ENCODE results near the gene CNGB1. TPM values are rescaled to one million over a fixed set of nuclear protein-coding genes. Genes with fewer than 3 reads are reported as not detected.
A peak's percentile ranks its signal among the peaks of the same experiment; 100 is the strongest.

Gene CNGB1
- total RNA-seq, 1 experiment from 2014 or later = not detected

DNA sequence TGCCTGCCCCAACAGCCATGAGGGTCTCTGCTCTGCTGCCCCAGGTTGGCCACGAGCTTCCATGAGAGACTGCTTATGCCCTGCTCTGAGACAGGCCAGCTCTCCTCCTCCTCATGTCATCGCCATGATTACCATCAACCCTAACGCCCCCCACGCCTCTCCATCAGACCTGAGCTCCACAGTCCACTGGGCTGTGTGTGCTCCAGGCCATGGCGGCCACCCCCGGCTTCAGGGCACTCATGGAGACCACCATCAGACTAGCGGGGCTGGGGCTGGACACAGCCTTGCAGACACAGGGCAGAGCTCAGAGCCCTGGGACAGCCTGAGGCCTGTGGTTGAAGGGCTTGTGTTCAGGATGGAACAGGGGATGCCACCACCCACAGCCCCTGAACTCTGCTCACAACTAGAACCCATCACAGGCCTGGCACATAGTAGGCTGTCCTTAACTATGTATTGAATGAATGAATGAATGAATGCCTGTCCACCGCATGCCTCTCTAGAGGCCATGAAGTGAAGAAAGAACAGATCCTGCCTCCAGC lies 14.6 kb downstream of the CNGB1 start:
- DNase-seq (ENCODE audit: low read depth, low spot score) (no peak), ATAC-seq (no peak)
- no peak overlapping the region for H3K4me3 ChIP-seq (replicated peaks in 1 of 2; ENCODE audit: low read depth in 1 of 2, low read length in 2 of 2)
- intact Hi-C loops (cut with micrococcal nuclease) = no loop called here
- no peaks in the 10 kb centered on the region for H3K79me2 ChIP-seq (ENCODE audit: insufficient read depth, low read length)
- H3K9ac ChIP-seq (ENCODE audit: low read length) = no peak overlapping the region
- H3K9me2 ChIP-seq (ENCODE audit: insufficient read depth) = no peaks in the 10 kb centered on the region
- ChIA-PET RAD21 (ENCODE audit: low non-redundant PET in 1 of 2, low total read pairs in 2 of 2, uncharacterized antibody in 2 of 2, unreplicated experiment in 2 of 2) (no interaction called here), POLR2A (no interaction called here), CTCF (interaction anchor here (1.5 kb wide), 1 partner anchor 17 kb away, joined by 6 read pairs; no protein-coding TSS in a partner anchor)
- no TSS peak for BruUV-seq (replicated peaks)
- no peaks in the 10 kb centered on the region for H3K27me3 ChIP-seq (ENCODE audit: insufficient read depth, low read length)
- H3K36me3 ChIP-seq (ENCODE audit: control insufficient read depth in 1 of 2, insufficient read depth in 2 of 2, low read length in 2 of 2) = no peaks in the 10 kb centered on the region
- no peak overlapping the region for H3K4me2 ChIP-seq (ENCODE audit: low read length)
- TF ChIP-seq ZNF274 (IDR thresholded peaks at IDR 0.05; ENCODE audit: low read depth, low read length) = no peak
- no peak for TF ChIP-seq SP1 (IDR thresholded peaks at IDR 0.05; ENCODE audit: low read depth)
- TF ChIP-seq, protein P1, sequence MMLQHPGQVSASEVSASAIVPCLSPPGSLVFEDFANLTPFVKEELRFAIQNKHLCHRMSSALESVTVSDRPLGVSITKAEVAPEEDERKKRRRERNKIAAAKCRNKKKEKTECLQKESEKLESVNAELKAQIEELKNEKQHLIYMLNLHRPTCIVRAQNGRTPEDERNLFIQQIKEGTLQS (IDR thresholded peaks at IDR 0.05) = no peak
- no peaks in the 10 kb centered on the region for H4K20me1 ChIP-seq (ENCODE audit: insufficient read depth)
- H3K27ac ChIP-seq (ENCODE audit: low read depth, low read length) = no peak overlapping the region
- no peaks in the 10 kb centered on the region for H3K9me3 ChIP-seq (ENCODE audit: control insufficient read depth in 1 of 2, insufficient read depth in 1 of 2, low read depth in 1 of 2, low read length in 2 of 2)
- no peak overlapping the region for H2AFZ ChIP-seq (ENCODE audit: low read depth, low read length, poor library complexity, severe bottlenecking)
- H3K4me1 ChIP-seq (ENCODE audit: control insufficient read depth in 1 of 2, insufficient read depth in 2 of 2, low read length in 2 of 2) = no peaks in the 10 kb centered on the region; a peak in 2 of 4 replicates

GRCh38 chr16:57955572-57956188 lies 15.2 kb downstream of the CNGB1 start:
- Histone ChIP-seq H3K79me2 (ENCODE audit: insufficient read depth, low read length) (no peaks in the 10 kb centered on the region), H3K9ac (ENCODE audit: low read length) (no peak overlapping the region), H3K36me3 (ENCODE audit: control insufficient read depth in 1 of 2, insufficient read depth in 2 of 2, low read length in 2 of 2) (no peaks in the 10 kb centered on the region), H3K4me1 (ENCODE audit: control insufficient read depth in 1 of 2, insufficient read depth in 2 of 2, low read length in 2 of 2) (no peaks in the 10 kb centered on the region; a peak in 2 of 4 replicates), H2AFZ (ENCODE audit: low read depth, low read length, poor library complexity, severe bottlenecking) (no peak overlapping the region), H3K27me3 (ENCODE audit: insufficient read depth, low read length) (no peaks in the 10 kb centered on the region), H3K4me3 (replicated peaks in 1 of 2; ENCODE audit: low read depth in 1 of 2, low read length in 2 of 2) (no peak overlapping the region), H3K9me2 (ENCODE audit: insufficient read depth) (no peaks in the 10 kb centered on the region), H3K4me2 (ENCODE audit: low read length) (no peak overlapping the region), H3K9me3 (ENCODE audit: control insufficient read depth in 1 of 2, insufficient read depth in 1 of 2, low read depth in 1 of 2, low read length in 2 of 2) (no peaks in the 10 kb centered on the region), H3K27ac (ENCODE audit: low read depth, low read length) (no peak overlapping the region), H4K20me1 (ENCODE audit: insufficient read depth) (no peaks in the 10 kb centered on the region)
- intact Hi-C loops (cut with micrococcal nuclease) = no loop called here
- DNase-seq (ENCODE audit: low read depth, low spot score) (no peak), ATAC-seq (peak; percentile 65)
- CTCF ChIA-PET = interaction anchor here (1.5 kb wide), 1 partner anchor 17 kb away, joined by 6 read pairs; no protein-coding TSS in a partner anchor
- POLR2A ChIA-PET = no interaction called here
- no TSS peak for BruUV-seq (replicated peaks)
- RAD21 ChIA-PET (ENCODE audit: low non-redundant PET in 1 of 2, low total read pairs in 2 of 2, uncharacterized antibody in 2 of 2, unreplicated experiment in 2 of 2) = no interaction called here
- TF ChIP-seq CEBPB (IDR thresholded peaks at IDR 0.05; ENCODE audit: low read depth) (no peak), RAD21 (IDR thresholded peaks at IDR 0.05; ENCODE audit: low read depth) (no peak)
- TF ChIP-seq, protein P2, sequence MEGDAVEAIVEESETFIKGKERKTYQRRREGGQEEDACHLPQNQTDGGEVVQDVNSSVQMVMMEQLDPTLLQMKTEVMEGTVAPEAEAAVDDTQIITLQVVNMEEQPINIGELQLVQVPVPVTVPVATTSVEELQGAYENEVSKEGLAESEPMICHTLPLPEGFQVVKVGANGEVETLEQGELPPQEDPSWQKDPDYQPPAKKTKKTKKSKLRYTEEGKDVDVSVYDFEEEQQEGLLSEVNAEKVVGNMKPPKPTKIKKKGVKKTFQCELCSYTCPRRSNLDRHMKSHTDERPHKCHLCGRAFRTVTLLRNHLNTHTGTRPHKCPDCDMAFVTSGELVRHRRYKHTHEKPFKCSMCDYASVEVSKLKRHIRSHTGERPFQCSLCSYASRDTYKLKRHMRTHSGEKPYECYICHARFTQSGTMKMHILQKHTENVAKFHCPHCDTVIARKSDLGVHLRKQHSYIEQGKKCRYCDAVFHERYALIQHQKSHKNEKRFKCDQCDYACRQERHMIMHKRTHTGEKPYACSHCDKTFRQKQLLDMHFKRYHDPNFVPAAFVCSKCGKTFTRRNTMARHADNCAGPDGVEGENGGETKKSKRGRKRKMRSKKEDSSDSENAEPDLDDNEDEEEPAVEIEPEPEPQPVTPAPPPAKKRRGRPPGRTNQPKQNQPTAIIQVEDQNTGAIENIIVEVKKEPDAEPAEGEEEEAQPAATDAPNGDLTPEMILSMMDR (IDR thresholded peaks at IDR 0.05 in 2 of 3, conservative IDR thresholded peaks at IDR 0.05 in 1 of 3; ENCODE audit: borderline replicate concordance in 1 of 3, insufficient read depth in 1 of 3, low read depth in 2 of 3, low read length in 2 of 3) = peak in 2 of 3 experiments; percentile 12 to 17; a peak in 1 of 6 replicates

Measured in HCT116 (cell line).